HG02763 (cell line): Measurements from ENCODE around the gene LIN37.
"Not testable (repeated sequence)": the region's sequence is repeated elsewhere in the genome, so short reads cannot be mapped to it uniquely, and the experiment has no call there.

ENCODE experiments used
- ATAC-seq: cut with Tn5 transposase; IDR thresholded peaks from one replicate; pipeline ENCODE4 v1.9.1; 2021; ENCODE audit warnings: mild to moderate bottlenecking, moderate library complexity; ENCODE audit not compliant: unreplicated experiment

The LIN37 gene

GRCh38 chr19:35787227-35787799 is 38.9 kb downstream of the LIN37 start:
- no peak for ATAC-seq

- ATAC-seq: no peak
Measured at GRCh38 chr19:35788205-35788960, 40.0 kb downstream of the LIN37 start.

- no peak for ATAC-seq
Measured at GRCh38 chr19:35789195-35789977, 41.0 kb downstream of the LIN37 start.

- ATAC-seq: no peak
Measured at GRCh38 chr19:35789978-35790944, 41.9 kb downstream of the LIN37 start.

- ATAC-seq: no peak
Measured at GRCh38 chr19:35790981-35791813, 42.8 kb downstream of the LIN37 start.

- no peak for ATAC-seq
Measured at GRCh38 chr19:35791814-35792279, 43.5 kb downstream of the LIN37 start.

GRCh38 chr19:35792312-35792711 is 43.9 kb downstream of the LIN37 start:
- no peak for ATAC-seq

GRCh38 chr19:35792888-35793287 is 44.5 kb downstream of the LIN37 start:
- ATAC-seq: no peak

GRCh38 chr19:35793381-35794165 is 45.2 kb downstream of the LIN37 start:
- ATAC-seq: no peak

GRCh38 chr19:35795564-35795963 is 47.2 kb downstream of the LIN37 start:
- ATAC-seq: not testable (repeated sequence)

- ATAC-seq: no peak
Measured at GRCh38 chr19:35796645-35797542, 48.5 kb downstream of the LIN37 start.

GRCh38 chr19:35797663-35798062 is 49.3 kb downstream of the LIN37 start:
- no peak for ATAC-seq

- no peak for ATAC-seq
Measured at GRCh38 chr19:35801828-35802227, 53.5 kb downstream of the LIN37 start.
